ENCODE results near the gene RELB.

RELB gene

GRCh38 chr19:45078390-45079062, 77.3 kb downstream of the RELB start:
- no peak for DNase-seq (ENCODE audit: low spot score)
- TF ChIP-seq, protein P1, sequence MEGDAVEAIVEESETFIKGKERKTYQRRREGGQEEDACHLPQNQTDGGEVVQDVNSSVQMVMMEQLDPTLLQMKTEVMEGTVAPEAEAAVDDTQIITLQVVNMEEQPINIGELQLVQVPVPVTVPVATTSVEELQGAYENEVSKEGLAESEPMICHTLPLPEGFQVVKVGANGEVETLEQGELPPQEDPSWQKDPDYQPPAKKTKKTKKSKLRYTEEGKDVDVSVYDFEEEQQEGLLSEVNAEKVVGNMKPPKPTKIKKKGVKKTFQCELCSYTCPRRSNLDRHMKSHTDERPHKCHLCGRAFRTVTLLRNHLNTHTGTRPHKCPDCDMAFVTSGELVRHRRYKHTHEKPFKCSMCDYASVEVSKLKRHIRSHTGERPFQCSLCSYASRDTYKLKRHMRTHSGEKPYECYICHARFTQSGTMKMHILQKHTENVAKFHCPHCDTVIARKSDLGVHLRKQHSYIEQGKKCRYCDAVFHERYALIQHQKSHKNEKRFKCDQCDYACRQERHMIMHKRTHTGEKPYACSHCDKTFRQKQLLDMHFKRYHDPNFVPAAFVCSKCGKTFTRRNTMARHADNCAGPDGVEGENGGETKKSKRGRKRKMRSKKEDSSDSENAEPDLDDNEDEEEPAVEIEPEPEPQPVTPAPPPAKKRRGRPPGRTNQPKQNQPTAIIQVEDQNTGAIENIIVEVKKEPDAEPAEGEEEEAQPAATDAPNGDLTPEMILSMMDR (IDR thresholded peaks at IDR 0.05; ENCODE audit: extremely low read depth, missing control alignments), result no peak

DNA sequence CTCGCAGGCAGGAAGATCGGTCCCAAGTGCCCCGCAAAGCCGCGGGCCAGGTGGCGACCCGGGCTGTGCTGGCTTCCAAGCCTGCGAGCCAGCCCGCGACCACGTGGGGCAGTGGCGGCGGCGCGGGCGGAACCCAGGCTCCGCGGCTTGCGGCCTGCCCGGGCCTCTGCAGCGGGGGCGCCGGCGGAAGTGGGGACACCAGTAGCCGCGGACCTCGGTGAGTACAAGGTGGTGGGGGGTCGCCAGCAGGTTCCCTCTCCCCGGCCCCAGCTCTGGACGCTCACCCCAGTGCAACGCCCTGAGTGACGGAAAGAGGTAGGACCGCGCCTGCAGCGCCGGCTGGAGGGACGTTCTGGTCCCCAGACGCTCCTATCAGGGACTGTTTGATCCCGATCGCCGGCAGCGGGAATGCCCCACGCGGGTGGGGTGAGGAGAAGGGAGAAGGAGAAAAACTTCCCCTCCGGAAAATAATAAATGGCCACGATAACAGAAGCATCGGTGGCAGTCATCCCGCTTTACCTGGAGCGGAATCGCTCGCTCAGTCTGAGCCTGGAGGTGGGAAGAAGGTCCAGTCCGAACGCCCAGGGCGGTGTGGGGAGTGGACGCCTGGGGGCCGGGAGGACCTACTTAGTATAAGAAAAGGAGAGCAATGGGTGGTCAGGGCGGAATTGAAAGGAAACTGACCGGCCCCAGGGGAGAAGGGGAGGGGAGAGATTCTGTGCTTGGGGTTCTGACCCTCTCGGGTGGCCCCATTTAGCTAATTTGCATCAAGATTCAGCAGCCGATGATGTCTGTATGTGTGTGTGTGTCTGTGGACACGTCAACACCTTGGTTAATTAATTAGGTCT, 78.0 kb downstream of the RELB start, which contains the start of gene GEMIN7:
GEMIN7 (plus strand) TSS at position 198 of the 848 bp plus-strand sequence. CDS start 10,855 bp downstream, outside the sequence.
- TF ChIP-seq, protein P1 (IDR thresholded peaks at IDR 0.05; ENCODE audit: extremely low read depth, missing control alignments), result no peak
- DNase-seq (ENCODE audit: low spot score), result peak; percentile 85

DNA sequence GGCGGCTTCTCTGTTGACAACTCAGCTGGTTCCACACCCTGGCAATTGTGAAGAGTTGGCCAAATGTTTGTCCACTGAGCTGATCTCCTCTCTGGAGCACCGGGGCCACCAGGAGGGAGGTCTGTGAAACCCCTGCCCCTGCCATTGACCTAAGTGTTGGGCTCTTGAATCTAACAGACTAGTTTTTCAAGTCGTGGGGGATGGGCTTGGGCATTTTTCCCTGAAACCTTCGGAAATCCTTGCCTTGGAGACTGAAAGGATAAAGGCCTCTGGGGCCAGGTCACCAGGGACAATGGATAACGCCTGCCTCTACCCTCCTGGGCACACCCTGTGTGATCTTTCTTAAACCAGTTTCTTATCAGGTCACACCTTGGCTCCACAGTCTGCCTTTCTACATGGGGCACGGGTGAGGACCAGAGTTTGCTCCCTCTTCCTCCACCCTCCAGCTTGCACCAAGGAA, 78.7 kb downstream of the RELB start:
- TF ChIP-seq, protein P1 (IDR thresholded peaks at IDR 0.05; ENCODE audit: extremely low read depth, missing control alignments), result no peak
- DNase-seq (ENCODE audit: low spot score), result no peak

DNA sequence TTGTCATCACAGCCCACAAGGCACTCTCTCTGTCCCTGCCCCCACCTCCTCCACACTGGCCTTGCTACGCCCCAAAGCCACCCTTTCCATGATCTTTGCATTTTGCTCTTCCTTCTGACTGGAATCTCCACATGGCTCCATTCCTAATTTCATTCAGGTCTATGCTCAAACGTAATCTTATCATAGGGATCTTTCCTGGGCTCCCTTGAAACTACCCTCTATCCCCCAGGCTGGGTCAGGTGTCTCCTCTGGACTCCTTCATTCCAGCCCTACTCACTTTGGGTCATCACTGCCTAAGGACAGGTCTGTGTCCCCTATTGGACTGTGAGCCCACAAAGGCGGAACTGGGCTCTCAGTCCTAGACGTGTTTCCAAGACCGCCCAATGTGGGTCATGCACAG, 80.9 kb downstream of the RELB start:
- TF ChIP-seq, protein P1 (IDR thresholded peaks at IDR 0.05; ENCODE audit: extremely low read depth, missing control alignments), result no peak
- DNase-seq (ENCODE audit: low spot score), result no peak

DNA sequence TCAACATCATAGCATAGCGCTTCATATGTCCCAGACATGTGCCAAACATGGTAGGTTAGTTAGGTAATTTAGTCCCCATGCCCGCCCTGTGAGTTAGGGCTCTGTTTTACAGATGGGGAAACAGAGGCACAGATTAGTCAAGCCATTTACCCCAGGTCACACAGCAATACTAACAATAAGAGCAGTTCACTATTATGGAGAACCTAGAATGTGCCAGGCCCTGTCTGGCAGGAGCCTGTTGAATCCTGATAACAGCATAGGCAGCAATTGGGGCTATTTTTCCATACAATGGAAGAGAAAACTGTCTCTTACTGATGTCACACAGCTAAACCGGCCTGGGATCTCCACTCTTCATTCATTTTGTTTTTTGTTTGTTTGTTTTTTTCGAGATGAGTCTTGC, 85.2 kb downstream of the RELB start:
- no peak for DNase-seq (ENCODE audit: low spot score)
- TF ChIP-seq, protein P1 (IDR thresholded peaks at IDR 0.05; ENCODE audit: extremely low read depth, missing control alignments), result no peak

DNA sequence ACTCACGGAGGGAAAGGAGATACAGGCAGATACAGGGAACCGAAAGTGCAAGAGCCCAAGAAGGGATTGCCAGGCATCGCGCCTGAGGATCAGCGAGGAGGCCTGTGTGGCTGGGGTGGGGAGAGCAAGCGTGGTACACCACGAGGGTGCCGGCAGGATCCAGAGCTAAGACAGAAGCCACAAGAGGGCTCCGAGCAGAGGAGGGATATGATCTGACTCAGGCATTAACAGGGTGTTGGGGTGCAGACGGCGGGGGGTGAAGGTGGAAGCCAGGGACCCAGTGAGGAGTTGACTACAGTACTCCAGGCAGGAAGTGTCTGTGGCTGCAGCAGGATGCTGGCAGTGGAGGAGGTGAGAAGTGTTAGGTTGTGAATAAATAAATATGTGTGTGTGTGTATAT, 86.3 kb downstream of the RELB start:
- TF ChIP-seq, protein P1 (IDR thresholded peaks at IDR 0.05; ENCODE audit: extremely low read depth, missing control alignments), result no peak
- no peak for DNase-seq (ENCODE audit: low spot score)
